ENCODE measurements around the gene GYPB.
"Not testable (repeated sequence)": the region's sequence is repeated elsewhere in the genome, so short reads cannot be mapped to it uniquely, and the experiment has no call there.

GYPB gene

GRCh38 chr4:144018223-144019000 is 768 bp downstream of the GYPB start:
- DNase-seq (ENCODE audit: insufficient read length, low spot score) = not testable (repeated sequence)

GRCh38 chr4:144017271-144017670 is 1.9 kb downstream of the GYPB start:
- not testable (repeated sequence) for DNase-seq (ENCODE audit: insufficient read length, low spot score); FAIRE-seq

More at GRCh38 chr4:144018223-144019000, 768 bp downstream of the GYPB start:
- not testable (repeated sequence) for FAIRE-seq

- not testable (repeated sequence) for FAIRE-seq; DNase-seq (ENCODE audit: insufficient read length, low spot score)
Measured at GRCh38 chr4:144016057-144016605, 3.0 kb downstream of the GYPB start.

GRCh38 chr4:144014808-144015207 is 4.4 kb downstream of the GYPB start:
- TF ChIP-seq TAF1 (IDR thresholded peaks at IDR 0.05; ENCODE audit: low read depth, low read length) = no peak
- TF ChIP-seq POLR2AphosphoS5 (IDR thresholded peaks at IDR 0.05; ENCODE audit: low read depth, low read length) = no peak
- TF ChIP-seq PAX5 (IDR thresholded peaks at IDR 0.05; ENCODE audit: insufficient read depth, low read length, severe bottlenecking) = no peak
- TF ChIP-seq POLR2A (IDR thresholded peaks at IDR 0.05; ENCODE audit: low read depth, low read length) = no peak
- no peak for TF ChIP-seq SPI1 (IDR thresholded peaks at IDR 0.05; ENCODE audit: low read depth, low read length)
- DNase-seq (ENCODE audit: insufficient read length, low spot score) (no peak), FAIRE-seq (no peak)

GRCh38 chr4:144008602-144009001 is 10.6 kb downstream of the GYPB start:
- not testable (repeated sequence) for FAIRE-seq; DNase-seq (ENCODE audit: insufficient read length, low spot score)

GRCh38 chr4:144007960-144008359 is 11.2 kb downstream of the GYPB start:
- not testable (repeated sequence) for DNase-seq (ENCODE audit: insufficient read length, low spot score)

GRCh38 chr4:144006200-144006803 is 12.9 kb downstream of the GYPB start:
- FAIRE-seq; DNase-seq (ENCODE audit: insufficient read length, low spot score): not testable (repeated sequence)

More at GRCh38 chr4:144007960-144008359, 11.2 kb downstream of the GYPB start:
- not testable (repeated sequence) for FAIRE-seq

- DNase-seq (ENCODE audit: insufficient read length, low spot score); FAIRE-seq: not testable (repeated sequence)
Measured at GRCh38 chr4:144005558-144005953, 13.6 kb downstream of the GYPB start.

- FAIRE-seq; DNase-seq (ENCODE audit: insufficient read length, low spot score): not testable (repeated sequence)
Measured at GRCh38 chr4:144004868-144005557, 14.2 kb downstream of the GYPB start.

GRCh38 chr4:144003890-144004265 is 15.3 kb downstream of the GYPB start:
- DNase-seq (ENCODE audit: insufficient read length, low spot score); FAIRE-seq: not testable (repeated sequence)

- FAIRE-seq = not testable (repeated sequence)
Measured at GRCh38 chr4:144003205-144003889, 15.8 kb downstream of the GYPB start.

GRCh38 chr4:144000331-144000995 is 18.7 kb downstream of the GYPB start:
- not testable (repeated sequence) for DNase-seq (ENCODE audit: insufficient read length, low spot score); FAIRE-seq

More at GRCh38 chr4:144003205-144003889, 15.8 kb downstream of the GYPB start:
- not testable (repeated sequence) for DNase-seq (ENCODE audit: insufficient read length, low spot score)

GRCh38 chr4:143996193-143996592 is 23.0 kb downstream of the GYPB start:
- DNase-seq (ENCODE audit: insufficient read length, low spot score) = not testable (repeated sequence)

GRCh38 chr4:143991761-143992160 is 27.4 kb downstream of the GYPB start:
- not testable (repeated sequence) for DNase-seq (ENCODE audit: insufficient read length, low spot score); FAIRE-seq

More at GRCh38 chr4:143996193-143996592, 23.0 kb downstream of the GYPB start:
- FAIRE-seq = not testable (repeated sequence)

- not testable (repeated sequence) for DNase-seq (ENCODE audit: insufficient read length, low spot score); FAIRE-seq
Measured at GRCh38 chr4:143990717-143991116, 28.5 kb downstream of the GYPB start.
